Natural killer cell (primary cell): ENCODE results near the gene JARID2. TPM values are rescaled to one million over a fixed set of nuclear protein-coding genes. Genes with fewer than 3 reads are reported as not detected.

Experiments
- ATAC-seq, 3 donors: fragments of 150-1000 bp in 2 of 3; fragments of 200-7000 bp in 1 of 3; cut with Tn5 transposase; 1 replicate in 1 of 3; 2 replicates in 2 of 3; pipeline ENCODE4 v1.10.0; 2021; ENCODE audit warnings: mild to moderate bottlenecking in 2 of 3, moderate library complexity in 2 of 3
- DNase-seq, 2 donors: peaks; one replicate each; pipeline versions ENCODE4 v3.0.0 to v3.0.0-alpha.2; 2013 to 2021; ENCODE audit warnings: mixed read lengths in 1 of 2
- H3K27ac ChIP-seq: one replicate; pipeline ENCODE4 v1.5.1; 2013; ENCODE audit warnings: mild to moderate bottlenecking, low read length
- H3K27me3 ChIP-seq: one replicate; pipeline ENCODE4 v1.6.1; 2013; ENCODE audit warnings: low read length; ENCODE audit not compliant: control insufficient read depth, insufficient read depth
- H3K36me3 ChIP-seq: one replicate; pipeline ENCODE4 v1.6.1; 2013; ENCODE audit warnings: low read length; ENCODE audit not compliant: control insufficient read depth, insufficient read depth
- H3K4me1 ChIP-seq: one replicate; pipeline ENCODE4 v1.6.1; 2013; ENCODE audit warnings: low read length; ENCODE audit not compliant: control insufficient read depth, insufficient read depth
- H3K4me3 ChIP-seq: one replicate; pipeline ENCODE4 v1.5.1; 2013; ENCODE audit warnings: low read length
- H3K9me3 ChIP-seq: one replicate; pipeline ENCODE4 v1.6.1; 2013; ENCODE audit warnings: low read length; ENCODE audit not compliant: control insufficient read depth, insufficient read depth
- H3K27ac Mint-ChIP-seq, 2 donors: one replicate each; pipeline ENCODE4 v1.8.0; 2022; ENCODE audit warnings: mild to moderate bottlenecking in 2 of 2, mixed read lengths in 2 of 2, moderate library complexity in 1 of 2
- H3K27me3 Mint-ChIP-seq, 2 donors: one replicate each; pipeline ENCODE4 v1.8.0; 2022; ENCODE audit warnings: low read depth in 2 of 2, mixed read lengths in 2 of 2
- H3K36me3 Mint-ChIP-seq: one replicate; pipeline ENCODE4 v1.8.0; 2022; ENCODE audit warnings: mixed read lengths
- H3K4me1 Mint-ChIP-seq, 2 donors: one replicate each; pipeline ENCODE4 v1.8.0; 2022; ENCODE audit warnings: mixed read lengths in 2 of 2
- H3K4me3 Mint-ChIP-seq: one replicate; pipeline ENCODE4 v1.8.0; 2022; ENCODE audit warnings: mild to moderate bottlenecking, moderate library complexity, mixed read lengths
- H3K9me3 Mint-ChIP-seq, 2 donors: one replicate each; pipeline ENCODE4 v1.8.0; 2022; ENCODE audit warnings: mixed read lengths in 2 of 2
- CTCF ChIP-seq: fragments of 200-600 bp; IDR thresholded peaks from one replicate; pipeline ENCODE4 v1.8.0; 2022; ENCODE audit warnings: antibody characterized with exemption
- WGBS: methylation state at CpG from one replicate; pipeline ENCODE4 v1.1.7; 2013; ENCODE audit warnings: missing lambda C conversion rate; ENCODE audit not compliant: insufficient coverage; 5-methylcytosine and 5-hydroxymethylcytosine counted together
- intact Hi-C: fragments of 100-400 bp; cut with micrococcal nuclease; formaldehyde crosslinking; loops from one replicate; pipeline ENCODE4 v1.14.2; 2022
- total RNA-seq, 4 donors: library from RNA; stranded (reverse); fragments of 120-200 nt in 1 of 4; gene quantifications; one replicate each; pipeline versions ENCODE4 v1.2.3 to v1.2.4, GENCODE V29; 2013 to 2022

JARID2 gene
- total RNA-seq, 3 donors from 2014 or later (not counting 1 experiment from before 2014, with no cell fraction given), result 49.9 to 60.9 (median 60.5) TPM

- Mint-ChIP-seq H3K4me1 (peaks cover 85 to 88% of the 10 kb centered on the region in 2 donors), H3K36me3 (no peaks in the 10 kb centered on the region), H3K27ac (peak overlapping the region; percentile 32 to 63), H3K27me3 (no peaks in the 10 kb centered on the region), H3K4me3 (no peak overlapping the region), H3K9me3 (no peaks in the 10 kb centered on the region)
- TF ChIP-seq CTCF, result no peak
- DNase-seq (no peak), ATAC-seq (peak in 2 of 3 donors; percentile 8 to 9)
- peaks cover 45% of the 10 kb centered on the region for H3K4me1 ChIP-seq
- H3K9me3 ChIP-seq, result no peaks in the 10 kb centered on the region
- H3K27me3 ChIP-seq, result no peaks in the 10 kb centered on the region
- no peak overlapping the region for H3K27ac ChIP-seq
- no peak overlapping the region for H3K4me3 ChIP-seq
- no peaks in the 10 kb centered on the region for H3K36me3 ChIP-seq
- intact Hi-C loops, result no loop called here
- WGBS, result 94% methylated on average over 2 of the region's 3 CpGs
Measured at GRCh38 chr6:15386756-15387112, 140.9 kb downstream of the JARID2 start.

GRCh38 chr6:15387118-15387517 lies 141.2 kb downstream of the JARID2 start:
- Mint-ChIP-seq H3K9me3 (no peaks in the 10 kb centered on the region), H3K4me1 (peaks cover 85 to 87% of the 10 kb centered on the region in 2 donors), H3K27me3 (no peaks in the 10 kb centered on the region), H3K4me3 (no peak overlapping the region), H3K27ac (peak overlapping the region; percentile 32 to 63), H3K36me3 (no peaks in the 10 kb centered on the region)
- DNase-seq, result no peak
- Histone ChIP-seq H3K9me3 (no peaks in the 10 kb centered on the region), H3K4me1 (peaks cover 45% of the 10 kb centered on the region), H3K4me3 (no peak overlapping the region), H3K36me3 (no peaks in the 10 kb centered on the region), H3K27me3 (no peaks in the 10 kb centered on the region), H3K27ac (no peak overlapping the region)
- TF ChIP-seq CTCF, result no peak
- 81% methylated on average over 5 of the region's 5 CpGs for WGBS
- intact Hi-C loops, result no loop called here
- no peak for ATAC-seq

- H3K36me3 ChIP-seq, result no peaks in the 10 kb centered on the region
- no peak for DNase-seq
- Mint-ChIP-seq H3K4me3 (no peak overlapping the region), H3K4me1 (peaks cover 90 to 94% of the 10 kb centered on the region in 2 donors), H3K27ac (peak overlapping the region; percentile 47 to 62), H3K9me3 (no peaks in the 10 kb centered on the region), H3K36me3 (no peaks in the 10 kb centered on the region), H3K27me3 (no peaks in the 10 kb centered on the region)
- H3K27ac ChIP-seq, result no peak overlapping the region
- H3K27me3 ChIP-seq, result no peaks in the 10 kb centered on the region
- no peak for ATAC-seq
- intact Hi-C loops, result no loop called here
- peaks cover 42% of the 10 kb centered on the region for H3K4me1 ChIP-seq
- TF ChIP-seq CTCF, result no peak
- no peak overlapping the region for H3K4me3 ChIP-seq
- WGBS, result 85% methylated on average over 6 of the region's 6 CpGs
- H3K9me3 ChIP-seq, result no peaks in the 10 kb centered on the region
Measured at GRCh38 chr6:15389084-15389764, 143.4 kb downstream of the JARID2 start.
